Skeletal muscle tissue (tissue), 4 donors: ENCODE results near the gene SYT5. TPM values are rescaled to one million over a fixed set of nuclear protein-coding genes. Genes with fewer than 3 reads are reported as not detected.

ENCODE experiments used
- H3K27ac ChIP-seq: one replicate; pipeline ENCODE4 v1.7.0; 2013; ENCODE audit warnings: mild to moderate bottlenecking, low read depth, low read length, inconsistent platforms
- H3K27me3 ChIP-seq, 3 donors: one replicate each; pipeline ENCODE4 v1.7.0; 2013; ENCODE audit warnings: low read length in 3 of 3; ENCODE audit not compliant: control insufficient read depth in 3 of 3, insufficient read depth in 3 of 3
- H3K36me3 ChIP-seq, 3 donors: one replicate each; pipeline ENCODE4 v1.7.0; 2013; ENCODE audit warnings: low read length in 3 of 3; ENCODE audit not compliant: control insufficient read depth in 3 of 3, insufficient read depth in 3 of 3
- H3K4me1 ChIP-seq, 3 donors: one replicate each; pipeline ENCODE4 v1.7.0; 2013; ENCODE audit warnings: low read length in 3 of 3, mild to moderate bottlenecking in 3 of 3; ENCODE audit not compliant: control insufficient read depth in 3 of 3, insufficient read depth in 3 of 3
- H3K4me3 ChIP-seq, 3 donors: one replicate each; pipeline ENCODE4 v1.7.0; 2013; ENCODE audit warnings: low read length in 3 of 3
- H3K9ac ChIP-seq, 3 donors: one replicate each; pipeline ENCODE4 v1.7.0; 2013; ENCODE audit warnings: low read length in 3 of 3, mild to moderate bottlenecking in 3 of 3, moderate library complexity in 2 of 3, low read depth in 1 of 3
- H3K9me3 ChIP-seq, 3 donors: one replicate each; pipeline ENCODE4 v1.7.0; 2013; ENCODE audit warnings: low read length in 3 of 3; ENCODE audit not compliant: control insufficient read depth in 3 of 3
- total RNA-seq: library from RNA; depleted of rRNA; stranded (reverse); fragments of >200 nt; gene quantifications from one replicate; pipeline ENCODE4 v1.2.3, GENCODE V29; 2014
- donor health status: Osteomylitis.

Gene SYT5
- not detected for total RNA-seq

DNA sequence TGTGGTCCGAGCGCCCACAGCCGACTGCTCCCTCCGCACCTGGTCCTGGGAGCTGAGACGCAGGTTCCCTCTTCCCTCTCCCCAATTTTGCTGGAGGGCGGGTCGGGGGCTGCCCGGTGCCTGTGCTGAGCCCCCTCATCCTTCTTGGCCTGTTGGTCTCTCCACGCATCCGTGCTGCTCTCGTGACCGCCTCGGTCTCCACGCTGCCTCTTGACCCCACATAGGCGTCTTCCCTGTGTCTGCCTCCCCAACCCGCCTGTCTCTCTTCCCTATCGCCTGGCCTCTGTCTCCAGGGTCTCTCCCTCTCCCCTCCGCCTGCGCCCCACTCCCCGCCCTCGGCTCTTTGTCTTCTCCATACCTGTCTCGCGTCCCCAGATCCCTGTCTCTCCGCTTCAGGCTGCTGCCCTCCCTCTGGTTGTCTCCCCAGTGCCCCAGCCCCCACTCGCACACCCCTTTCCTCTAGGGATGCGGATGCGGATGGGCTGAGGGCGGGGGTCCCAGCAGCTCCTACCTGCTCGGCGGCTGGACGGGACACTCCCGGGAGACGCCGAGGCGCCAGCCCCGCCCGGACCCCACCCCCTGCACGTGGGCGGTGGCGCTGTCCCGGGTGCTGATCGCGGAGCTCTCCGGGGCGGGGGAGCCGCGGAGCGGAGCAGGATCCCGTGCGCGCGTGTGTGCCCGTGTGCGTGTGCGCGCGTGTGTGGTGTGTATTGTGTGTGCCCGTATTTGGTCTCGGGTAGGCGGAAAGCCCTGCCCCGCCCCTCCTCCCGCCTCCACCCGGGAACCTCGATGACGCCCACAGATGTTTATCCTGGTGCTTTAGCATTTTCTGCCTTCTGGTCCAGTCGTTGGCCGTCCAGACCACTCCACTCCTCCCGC lies at the start of gene SYT5:
Gene SYT5, minus strand, starts transcription at position 684 of the 879 bp plus-strand sequence. CDS start 1,248 bp downstream, outside the sequence.
- H3K9ac ChIP-seq: no peak within 1 kb of the TSS
- H3K27me3 ChIP-seq: peaks cover 69 to 82% (median 74%) of the 10 kb centered on the region in 3 donors
- peak within 1 kb of the TSS; percentile 46 to 64 (median 58) for H3K4me3 ChIP-seq
- H3K27ac ChIP-seq: no peak within 1 kb of the TSS
- H3K4me1 ChIP-seq: peaks cover 5 to 7% (median 7%) of the 10 kb centered on the region in 3 donors
- H3K36me3 ChIP-seq: no peaks in the 10 kb centered on the region
- no peaks in the 10 kb centered on the region for H3K9me3 ChIP-seq

DNA sequence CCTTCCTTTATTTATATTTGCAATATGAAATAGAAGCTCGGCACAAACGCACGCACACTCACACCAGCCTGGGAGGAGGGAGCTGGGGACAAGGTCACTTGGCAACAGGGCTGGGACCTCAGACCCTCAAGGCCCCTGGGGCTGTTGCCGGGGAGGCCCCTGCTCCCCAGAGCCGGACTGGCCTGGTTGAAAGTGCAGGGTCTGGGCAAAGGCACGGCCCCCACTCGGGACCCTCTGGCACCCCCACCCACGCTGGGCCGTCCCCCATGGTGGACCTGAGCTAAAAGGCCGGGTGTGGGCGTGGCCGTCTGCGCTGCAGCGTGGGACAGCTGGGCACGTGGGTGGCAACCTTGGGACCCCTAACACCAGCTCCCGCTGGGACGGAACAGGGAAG lies 49.7 kb upstream of the SYT5 start:
- no peak overlapping the region for H3K27ac ChIP-seq
- H3K27me3 ChIP-seq: no peaks in the 10 kb centered on the region
- no peak overlapping the region for H3K9ac ChIP-seq
- peaks cover 46 to 56% (median 52%) of the 10 kb centered on the region in 3 donors for H3K36me3 ChIP-seq
- H3K4me1 ChIP-seq: no peaks in the 10 kb centered on the region
- H3K9me3 ChIP-seq: no peaks in the 10 kb centered on the region
- no peak overlapping the region for H3K4me3 ChIP-seq

DNA sequence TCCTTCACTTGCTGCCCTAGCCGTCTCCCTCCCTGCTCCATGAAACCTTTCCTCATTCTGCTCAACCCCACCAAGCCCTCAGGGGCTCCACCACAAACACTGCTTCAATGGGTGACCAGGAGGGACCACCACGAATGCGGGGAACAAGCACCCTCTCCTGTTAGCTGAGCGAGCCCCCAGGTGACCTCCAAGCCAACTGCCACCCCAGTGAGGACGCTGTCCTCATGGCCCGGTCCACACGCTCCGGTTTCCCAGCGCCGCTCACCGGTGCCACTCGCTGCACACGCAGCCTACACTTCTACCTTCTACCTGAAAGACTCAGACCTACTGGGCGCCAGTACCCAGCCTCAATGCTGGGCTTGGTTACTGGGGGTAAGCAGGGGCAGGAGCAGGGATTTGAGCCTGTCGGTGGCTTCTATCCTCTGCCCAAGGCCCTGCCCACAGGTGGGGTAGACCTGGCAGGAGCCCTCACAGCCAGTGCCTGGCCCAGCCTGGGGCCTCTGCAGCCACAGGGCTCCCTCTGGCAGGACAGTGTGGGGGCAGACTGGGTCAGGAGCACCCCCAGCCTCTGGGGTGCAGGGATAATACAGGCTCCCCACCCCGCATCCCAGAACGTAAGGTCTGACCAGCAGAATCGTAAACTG lies 49.2 kb upstream of the SYT5 start:
- no peak overlapping the region for H3K9ac ChIP-seq
- H3K4me3 ChIP-seq: no peak overlapping the region
- no peaks in the 10 kb centered on the region for H3K4me1 ChIP-seq
- no peak overlapping the region for H3K27ac ChIP-seq
- no peaks in the 10 kb centered on the region for H3K9me3 ChIP-seq
- H3K36me3 ChIP-seq: peaks cover 41 to 52% (median 47%) of the 10 kb centered on the region in 3 donors
- no peaks in the 10 kb centered on the region for H3K27me3 ChIP-seq

DNA sequence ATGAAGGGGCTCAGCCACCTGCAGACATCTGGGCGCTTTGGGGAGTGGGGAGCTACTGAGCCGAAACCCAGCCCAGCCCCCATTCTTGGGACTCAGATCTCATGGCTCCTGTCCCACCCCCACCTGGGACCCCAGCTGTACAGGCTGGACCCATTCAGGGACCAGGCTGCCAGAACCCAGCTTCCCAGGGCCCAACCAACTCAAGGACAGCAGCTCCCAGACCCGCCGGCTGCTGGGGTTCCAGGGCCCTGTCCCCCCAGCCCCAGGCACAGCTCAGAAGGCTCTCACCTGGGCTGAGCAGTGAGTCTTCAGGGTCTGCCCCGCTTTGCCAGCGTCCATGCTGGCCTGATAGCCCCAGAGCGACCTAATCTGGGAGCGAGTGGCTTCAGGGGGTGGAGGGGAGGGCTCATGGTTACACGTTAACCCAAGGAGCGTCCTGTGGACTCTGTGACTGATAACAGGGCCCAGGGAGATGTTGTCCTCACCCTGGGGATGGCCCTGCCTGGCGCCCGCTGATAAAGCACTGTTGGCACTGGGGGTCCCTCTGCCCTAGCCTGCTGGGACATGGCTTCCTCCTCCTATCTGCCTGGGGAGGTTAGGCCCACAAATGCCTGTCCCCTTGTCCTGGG lies 48.4 kb upstream of the SYT5 start, which contains the start of gene TMEM86B:
Gene TMEM86B, minus strand, starts transcription at position 361 of the 629 bp plus-strand sequence. Its CDS starts 22 bp downstream, at position 339.
- Histone ChIP-seq H3K9me3 (no peaks in the 10 kb centered on the region), H3K27ac (no peak within 1 kb of the TSS), H3K4me1 (no peaks in the 10 kb centered on the region)

DNA sequence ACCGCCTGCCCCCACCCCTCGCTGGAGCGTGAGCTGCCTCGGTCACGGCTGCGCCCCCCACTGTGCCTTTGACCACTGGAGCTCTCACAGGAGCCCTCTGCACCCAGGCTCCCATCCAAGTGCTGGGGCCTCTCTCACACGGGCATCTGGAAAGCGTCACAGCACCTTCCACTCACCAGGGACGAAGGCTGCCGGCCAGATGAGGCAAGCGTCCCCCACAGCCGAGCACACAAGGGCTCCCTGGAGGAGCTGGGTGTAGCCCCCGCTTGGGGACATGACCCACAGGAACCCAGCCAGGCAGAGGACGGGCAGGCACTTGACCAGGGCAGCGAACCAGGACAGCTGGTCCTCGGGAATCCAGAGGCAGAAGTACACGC lies 47.9 kb upstream of the SYT5 start:
- Histone ChIP-seq H3K36me3 (peaks cover 34 to 50% (median 47%) of the 10 kb centered on the region in 3 donors), H3K4me1 (no peaks in the 10 kb centered on the region), H3K27me3 (no peaks in the 10 kb centered on the region), H3K9me3 (no peaks in the 10 kb centered on the region), H3K4me3 (no peak overlapping the region), H3K9ac (no peak overlapping the region), H3K27ac (no peak overlapping the region)

More for the DNA sequence above, 48.4 kb upstream of the SYT5 start, which contains the start of gene TMEM86B:
- peaks cover 34 to 50% (median 47%) of the 10 kb centered on the region in 3 donors for H3K36me3 ChIP-seq
- H3K9ac ChIP-seq: no peak within 1 kb of the TSS
- no peaks in the 10 kb centered on the region for H3K27me3 ChIP-seq
- H3K4me3 ChIP-seq: no peak within 1 kb of the TSS

DNA sequence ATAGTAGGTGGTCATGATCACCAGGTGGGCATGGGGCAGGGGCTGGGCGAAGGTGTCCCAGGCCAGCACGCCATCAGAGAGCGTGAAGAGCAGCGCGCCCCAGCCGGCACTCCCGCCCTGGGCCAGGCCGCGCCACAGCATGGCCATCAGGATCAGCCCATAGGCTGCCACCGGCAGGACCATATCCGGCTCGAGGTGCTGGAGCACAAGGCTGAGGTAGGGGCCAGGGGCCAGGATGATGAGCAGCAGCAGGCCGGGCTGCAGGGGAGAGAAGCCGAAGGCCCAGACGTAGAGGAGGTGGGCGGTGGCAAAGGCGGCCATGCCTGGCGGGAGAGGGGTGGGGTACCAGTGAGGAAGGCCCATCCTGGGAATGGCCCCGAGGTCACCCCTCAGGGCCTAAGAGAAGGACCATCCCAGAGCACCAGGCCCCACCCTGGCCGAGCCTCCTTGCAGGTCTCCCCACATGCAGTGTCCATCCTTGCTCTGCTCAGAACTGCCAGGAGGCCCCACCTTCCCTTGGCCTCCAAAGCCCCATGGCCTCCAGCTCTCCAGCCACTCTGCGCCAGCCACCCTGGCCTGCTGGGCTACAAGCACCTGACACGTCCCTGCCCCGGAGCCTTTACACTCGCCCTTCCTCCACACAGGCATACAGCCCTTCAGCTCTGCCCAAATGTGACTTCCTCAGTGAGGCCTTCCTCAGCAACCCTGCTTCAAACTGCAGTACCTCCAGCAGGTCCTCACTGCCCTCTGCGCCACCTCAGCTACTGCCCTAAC lies 47.3 kb upstream of the SYT5 start:
- Histone ChIP-seq H3K27ac (no peak overlapping the region), H3K9me3 (no peaks in the 10 kb centered on the region), H3K36me3 (peaks cover 30 to 49% (median 45%) of the 10 kb centered on the region in 3 donors), H3K27me3 (no peaks in the 10 kb centered on the region), H3K4me3 (no peak overlapping the region), H3K4me1 (no peaks in the 10 kb centered on the region), H3K9ac (no peak overlapping the region)

DNA sequence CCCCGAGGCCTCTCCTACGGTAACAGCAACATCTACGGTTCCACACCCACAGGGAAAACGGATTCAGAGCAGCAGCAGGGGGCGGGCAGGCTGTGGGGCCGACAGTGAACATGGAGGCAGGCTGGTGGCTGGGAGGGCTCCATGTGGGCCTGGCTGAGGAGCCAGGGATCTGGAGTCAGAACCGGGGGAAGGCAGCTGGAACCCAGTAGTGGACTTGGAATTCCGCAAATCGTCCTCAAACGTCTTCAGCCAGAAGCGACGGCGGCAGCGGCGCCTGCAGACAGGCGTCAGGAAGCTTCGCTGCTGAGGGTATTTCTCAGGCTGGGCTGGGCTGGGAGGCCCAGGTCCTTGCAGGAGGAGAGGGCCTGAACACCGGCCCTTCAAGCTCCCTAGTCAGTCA lies 46.7 kb upstream of the SYT5 start:
- no peaks in the 10 kb centered on the region for H3K4me1 ChIP-seq
- H3K4me3 ChIP-seq: no peak overlapping the region
- H3K9ac ChIP-seq: no peak overlapping the region
- H3K36me3 ChIP-seq: peaks cover 24 to 43% (median 39%) of the 10 kb centered on the region in 3 donors
- H3K27me3 ChIP-seq: no peaks in the 10 kb centered on the region
- H3K9me3 ChIP-seq: no peaks in the 10 kb centered on the region
- no peak overlapping the region for H3K27ac ChIP-seq

DNA sequence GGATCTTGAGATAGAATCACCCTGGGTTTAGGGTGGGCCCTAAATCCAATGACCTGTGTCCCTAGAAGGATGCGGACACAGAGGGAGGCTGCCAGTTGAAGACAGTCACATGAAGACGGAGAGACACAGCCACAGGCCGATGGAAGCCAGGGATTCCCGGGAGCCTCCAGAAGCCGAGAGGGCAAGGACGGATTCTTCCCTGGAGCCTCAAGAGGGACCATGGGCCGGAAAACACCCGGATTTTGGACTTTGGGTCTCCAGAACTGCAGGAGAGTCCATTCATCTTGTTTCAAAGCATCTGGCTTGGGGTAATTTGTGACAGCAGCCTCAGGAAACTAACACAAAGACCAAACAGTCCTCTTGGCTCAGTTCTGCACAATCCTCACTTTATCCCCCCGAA lies 46.2 kb upstream of the SYT5 start:
- H3K9me3 ChIP-seq: no peaks in the 10 kb centered on the region
- H3K4me1 ChIP-seq: no peaks in the 10 kb centered on the region
- H3K9ac ChIP-seq: no peak overlapping the region
- no peak overlapping the region for H3K4me3 ChIP-seq
- peaks cover 19 to 38% (median 34%) of the 10 kb centered on the region in 3 donors for H3K36me3 ChIP-seq
- H3K27ac ChIP-seq: no peak overlapping the region
- H3K27me3 ChIP-seq: no peaks in the 10 kb centered on the region

DNA sequence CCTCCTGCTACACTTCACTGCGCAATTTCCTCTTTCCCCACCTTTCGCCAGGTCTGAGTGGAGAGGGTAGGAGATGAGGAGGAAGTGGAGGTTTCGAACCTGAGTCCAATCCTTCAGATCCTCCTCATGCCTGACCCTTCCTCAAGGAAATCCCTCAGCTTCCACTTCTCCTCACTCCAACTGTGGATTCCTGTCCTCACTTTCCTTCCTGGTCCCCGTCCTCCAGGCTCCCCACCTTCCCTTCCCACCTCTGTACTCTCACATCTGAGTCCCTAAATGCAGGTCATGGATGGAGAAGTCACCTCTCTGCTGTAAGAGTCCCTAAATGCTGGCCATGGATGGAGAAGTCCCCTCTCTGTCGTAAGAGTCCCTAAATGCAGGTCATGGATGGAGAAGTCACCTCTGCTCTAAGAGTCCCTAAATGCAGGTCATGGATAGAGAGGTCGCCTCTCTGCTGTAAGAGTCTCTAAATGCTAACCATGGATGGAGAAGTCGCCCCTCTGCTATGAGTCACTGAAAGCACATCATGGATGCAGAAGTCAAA lies 45.4 kb upstream of the SYT5 start:
- Histone ChIP-seq H3K4me3 (no peak overlapping the region), H3K9ac (no peak overlapping the region), H3K27me3 (no peaks in the 10 kb centered on the region), H3K9me3 (peaks cover 0 to under 1% (median 0%) of the 10 kb centered on the region in 3 donors), H3K4me1 (no peaks in the 10 kb centered on the region), H3K27ac (no peak overlapping the region), H3K36me3 (peaks cover 12 to 31% (median 28%) of the 10 kb centered on the region in 3 donors)
